ENCODE data around the gene NLGN4X. TPM values are rescaled to one million over a fixed set of nuclear protein-coding genes. Genes with fewer than 3 reads are reported as not detected.
"Not testable (repeated sequence)": the region's sequence is repeated elsewhere in the genome, so short reads cannot be mapped to it uniquely, and the experiment has no call there.

The NLGN4X gene
- total RNA-seq, 1 donor from 2014 or later, result 1.2 TPM

- H3K4me1 Mint-ChIP-seq (ENCODE audit: low read depth), result no peaks in the 10 kb centered on the region
- no peaks in the 10 kb centered on the region for H3K27me3 Mint-ChIP-seq (ENCODE audit: low read depth)
- H3K9me3 Mint-ChIP-seq (ENCODE audit: low read depth), result peaks cover 17% of the 10 kb centered on the region
- TF ChIP-seq CTCF (IDR thresholded peaks at IDR 0.05), result no peak
- H3K36me3 Mint-ChIP-seq (ENCODE audit: low read depth), result no peaks in the 10 kb centered on the region
- H3K27ac Mint-ChIP-seq (ENCODE audit: unreplicated experiment), result no peak overlapping the region
- DNase-seq (ENCODE audit: low spot score), result no peak
- H3K4me3 Mint-ChIP-seq (ENCODE audit: unreplicated experiment), result no peak overlapping the region
These were observed 311.7 kb downstream of the NLGN4X start for GRCh38 chrX:5916945-5917344.

GRCh38 chrX:5915783-5916182, 312.9 kb downstream of the NLGN4X start:
- no peak for DNase-seq (ENCODE audit: low spot score)
- no peak overlapping the region for H3K27ac Mint-ChIP-seq (ENCODE audit: unreplicated experiment)
- no peaks in the 10 kb centered on the region for H3K4me1 Mint-ChIP-seq (ENCODE audit: low read depth)
- H3K36me3 Mint-ChIP-seq (ENCODE audit: low read depth), result no peaks in the 10 kb centered on the region
- TF ChIP-seq CTCF (IDR thresholded peaks at IDR 0.05), result no peak
- peaks cover 27% of the 10 kb centered on the region for H3K9me3 Mint-ChIP-seq (ENCODE audit: low read depth)
- H3K4me3 Mint-ChIP-seq (ENCODE audit: unreplicated experiment), result no peak overlapping the region
- no peaks in the 10 kb centered on the region for H3K27me3 Mint-ChIP-seq (ENCODE audit: low read depth)

GRCh38 chrX:5907207-5907606, 321.5 kb downstream of the NLGN4X start:
- TF ChIP-seq CTCF (IDR thresholded peaks at IDR 0.05), result no peak
- Mint-ChIP-seq H3K9me3 (ENCODE audit: low read depth) (peaks cover 23% of the 10 kb centered on the region), H3K4me3 (ENCODE audit: unreplicated experiment) (no peak overlapping the region), H3K4me1 (ENCODE audit: low read depth) (no peaks in the 10 kb centered on the region), H3K27ac (ENCODE audit: unreplicated experiment) (no peak overlapping the region), H3K27me3 (ENCODE audit: low read depth) (no peaks in the 10 kb centered on the region), H3K36me3 (ENCODE audit: low read depth) (peaks cover 1% of the 10 kb centered on the region)
- no peak for DNase-seq (ENCODE audit: low spot score)

GRCh38 chrX:5903586-5904190, 325.0 kb downstream of the NLGN4X start:
- not testable (repeated sequence) for H3K9me3 Mint-ChIP-seq (ENCODE audit: low read depth); H3K36me3 Mint-ChIP-seq (ENCODE audit: low read depth); H3K27me3 Mint-ChIP-seq (ENCODE audit: low read depth); H3K4me3 Mint-ChIP-seq (ENCODE audit: unreplicated experiment); DNase-seq (ENCODE audit: low spot score); H3K4me1 Mint-ChIP-seq (ENCODE audit: low read depth); H3K27ac Mint-ChIP-seq (ENCODE audit: unreplicated experiment)

- Mint-ChIP-seq H3K36me3 (ENCODE audit: low read depth) (peaks cover 1% of the 10 kb centered on the region), H3K4me3 (ENCODE audit: unreplicated experiment) (no peak overlapping the region), H3K4me1 (ENCODE audit: low read depth) (no peaks in the 10 kb centered on the region), H3K9me3 (ENCODE audit: low read depth) (peaks cover 4% of the 10 kb centered on the region), H3K27me3 (ENCODE audit: low read depth) (no peaks in the 10 kb centered on the region), H3K27ac (ENCODE audit: unreplicated experiment) (no peak overlapping the region)
- TF ChIP-seq CTCF (IDR thresholded peaks at IDR 0.05), result no peak
- no peak for DNase-seq (ENCODE audit: low spot score)
These were observed 330.2 kb downstream of the NLGN4X start for GRCh38 chrX:5898463-5898862.

GRCh38 chrX:5891378-5891777, 337.3 kb downstream of the NLGN4X start:
- DNase-seq (ENCODE audit: low spot score), result no peak
- no peaks in the 10 kb centered on the region for H3K4me1 Mint-ChIP-seq (ENCODE audit: low read depth)
- no peaks in the 10 kb centered on the region for H3K9me3 Mint-ChIP-seq (ENCODE audit: low read depth)

More at GRCh38 chrX:5891378-5891777, 337.3 kb downstream of the NLGN4X start:
- H3K27me3 Mint-ChIP-seq (ENCODE audit: low read depth), result no peaks in the 10 kb centered on the region
- no peaks in the 10 kb centered on the region for H3K36me3 Mint-ChIP-seq (ENCODE audit: low read depth)
- TF ChIP-seq CTCF (IDR thresholded peaks at IDR 0.05), result no peak
- no peak overlapping the region for H3K4me3 Mint-ChIP-seq (ENCODE audit: unreplicated experiment)
- no peak overlapping the region for H3K27ac Mint-ChIP-seq (ENCODE audit: unreplicated experiment)

All from chondrocyte (in vitro differentiated cells).